ENCODE results near the gene ZNF648.

- TF ChIP-seq CTCF (conservative IDR thresholded peaks at IDR 0.05 in 1 of 2, IDR thresholded peaks at IDR 0.05 in 1 of 2; ENCODE audit: extremely low read depth in 1 of 2, insufficient read depth in 1 of 2, low read depth in 1 of 2, low read length in 2 of 2) (no peak), EZH2 (IDR thresholded peaks at IDR 0.05; ENCODE audit: borderline replicate concordance, low read length) (no peak)
These were observed 49.1 kb upstream of the ZNF648 start for GRCh38 chr1:182110635-182111034.

Measured in mammary epithelial cell (primary cell).